NCI-H146 (cell line): ENCODE measurements around the gene SHLD1.
A peak's percentile ranks its signal among the peaks of the same experiment; 100 is the strongest.
"Not testable (repeated sequence)": the region's sequence is repeated elsewhere in the genome, so short reads cannot be mapped to it uniquely, and the experiment has no call there.

ENCODE experiments used
- DNase-seq: peaks from one replicate; lab custom pipeline; 2025; lab: John Stamatoyannopoulos, UW

Gene SHLD1

GRCh38 chr20:5781367-5781766 is 31.2 kb downstream of the SHLD1 start:
- not testable (repeated sequence) for DNase-seq

- no peak for DNase-seq
These were observed 31.9 kb downstream of the SHLD1 start for GRCh38 chr20:5781798-5782750.

DNA sequence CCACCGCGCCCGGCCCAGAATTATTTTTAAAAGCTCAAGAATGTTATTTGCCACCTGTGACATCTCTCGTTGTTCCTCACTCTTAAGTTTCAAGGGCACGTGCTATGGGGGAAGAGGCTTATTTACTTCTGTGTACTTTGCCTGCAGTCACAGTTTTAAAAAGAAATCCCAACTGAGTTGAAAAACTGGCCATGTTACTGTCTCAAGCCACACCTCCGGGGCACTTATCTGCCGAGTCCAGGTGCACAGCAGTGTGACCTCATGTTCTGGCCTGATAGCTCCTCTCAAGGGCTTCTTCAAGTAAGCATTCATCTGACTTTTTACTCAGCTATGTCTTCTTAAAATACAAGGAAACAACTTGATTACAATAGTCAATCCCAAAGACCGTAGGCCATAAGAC is 34.5 kb downstream of the SHLD1 start:
- no peak for DNase-seq

GRCh38 chr20:5785146-5785545 is 34.9 kb downstream of the SHLD1 start:
- DNase-seq = no peak

DNA sequence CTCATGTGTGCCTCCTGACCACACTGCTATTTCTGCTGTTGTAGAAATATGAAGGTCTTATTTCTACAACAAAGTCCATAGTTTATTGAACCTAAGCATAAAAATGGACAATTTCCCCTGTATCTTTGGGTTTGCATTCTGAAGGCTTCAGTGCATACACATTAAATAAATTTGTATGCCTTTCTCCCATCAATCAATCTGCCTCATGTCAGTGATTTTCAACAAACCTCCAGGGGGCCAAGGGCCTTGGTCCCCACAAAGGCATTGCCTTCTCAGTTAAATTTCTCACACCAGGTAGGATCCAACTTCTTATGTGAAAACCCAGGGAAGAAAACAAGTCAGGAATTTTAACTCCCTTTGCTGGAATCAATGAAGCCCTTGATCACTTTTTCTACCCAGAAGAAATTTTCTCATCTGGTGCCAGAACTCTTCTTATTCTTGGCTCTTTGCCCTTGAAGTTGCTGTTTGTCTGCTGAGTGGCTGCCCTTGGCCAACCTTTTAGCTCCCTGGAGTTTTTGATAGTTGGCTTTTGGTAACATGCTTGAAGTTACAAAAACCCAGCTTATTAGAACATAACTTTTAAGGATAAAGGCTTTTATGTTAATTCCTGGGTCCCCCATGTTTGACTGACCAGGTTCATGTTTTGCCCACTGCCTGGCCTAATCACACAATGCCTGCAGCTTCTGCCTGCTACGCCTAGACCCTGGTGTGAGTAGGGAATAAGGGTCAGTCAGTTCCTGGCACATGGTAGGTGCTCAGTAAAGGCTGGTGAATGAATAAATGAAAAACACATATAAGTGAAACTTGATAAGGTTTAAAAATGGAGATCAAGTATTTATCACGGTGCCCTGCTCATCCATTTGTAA is 37.0 kb downstream of the SHLD1 start:
- DNase-seq = no peak

GRCh38 chr20:5787796-5788165 is 37.6 kb downstream of the SHLD1 start:
- DNase-seq = no peak

DNA sequence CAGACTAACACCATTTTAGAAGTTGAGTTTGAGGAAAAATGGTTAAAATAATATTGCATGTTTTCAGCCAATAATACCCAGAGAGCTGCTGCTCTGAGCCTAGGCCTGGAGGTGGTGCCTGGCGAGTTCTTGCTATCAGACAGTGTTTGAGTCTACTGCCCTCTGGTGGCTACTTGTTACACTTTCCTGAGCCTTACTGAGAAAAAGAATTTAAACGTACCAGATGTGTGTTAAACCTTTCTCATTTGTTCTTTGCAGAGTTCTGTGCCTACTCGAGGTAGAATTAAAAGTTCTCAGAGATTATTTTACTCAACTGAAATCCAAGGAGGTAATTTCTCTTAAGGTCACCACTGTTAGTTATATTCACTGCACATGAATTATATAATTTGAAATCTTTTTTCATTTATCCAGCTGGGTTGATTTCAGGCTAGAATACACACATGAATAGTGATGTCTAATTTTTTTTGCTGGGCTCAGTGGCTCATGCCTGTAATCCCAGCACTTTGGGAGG is 38.2 kb downstream of the SHLD1 start:
- peak; percentile 87 for DNase-seq

- no peak for DNase-seq
These were observed 39.6 kb downstream of the SHLD1 start for GRCh38 chr20:5789827-5790226.

DNA sequence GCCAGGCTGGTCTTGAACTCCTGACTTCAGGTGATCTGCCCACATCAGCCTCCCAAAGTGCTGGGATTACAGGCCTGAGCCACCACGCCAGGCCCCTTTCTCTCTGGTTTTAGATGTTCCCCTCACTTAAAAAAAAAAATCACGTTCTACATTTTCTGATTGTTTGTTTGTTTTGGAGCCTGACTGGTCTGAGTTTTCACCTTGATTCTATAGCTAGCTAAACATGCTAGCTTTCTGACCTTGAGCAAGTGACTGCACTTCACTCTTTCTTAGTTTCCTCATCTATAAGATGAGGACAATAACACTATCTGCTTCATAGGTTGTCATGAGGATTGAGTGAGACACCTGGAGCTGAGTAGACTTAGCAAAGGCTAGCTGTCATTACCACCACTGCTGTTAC is 43.7 kb downstream of the SHLD1 start:
- DNase-seq = no peak

DNA sequence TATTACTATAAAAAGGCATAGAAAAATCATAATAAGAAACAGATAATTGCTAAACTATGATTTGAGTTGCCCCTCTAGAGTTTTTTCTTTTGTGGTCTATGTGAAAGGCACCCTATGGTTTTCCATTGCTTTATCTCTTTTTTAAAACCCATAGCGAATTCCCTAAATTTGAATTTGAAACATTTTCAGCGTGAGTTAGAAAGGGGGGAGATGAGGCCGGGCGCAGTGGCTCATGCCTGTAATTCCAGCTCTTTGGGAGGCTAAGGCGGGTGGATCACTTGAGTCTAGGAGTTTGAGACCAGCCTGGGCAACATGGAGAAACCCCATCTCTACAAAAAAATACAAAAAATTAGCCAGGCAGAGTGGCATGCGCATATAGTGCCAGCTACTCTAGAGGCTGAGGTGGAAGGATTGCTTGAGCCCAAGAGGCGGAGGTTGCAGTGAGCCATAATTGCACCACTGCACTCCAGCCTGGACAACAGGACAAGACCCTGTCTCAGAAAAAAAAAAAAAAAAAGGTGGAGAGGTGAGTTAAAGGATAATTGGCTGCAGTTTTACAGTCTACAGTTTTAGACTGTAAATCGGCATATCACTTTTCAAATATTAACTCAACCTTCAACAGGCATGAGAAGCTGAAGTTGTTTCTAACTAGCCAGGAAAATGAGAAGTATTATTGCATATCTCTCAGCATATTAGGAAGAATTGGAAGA is 46.3 kb downstream of the SHLD1 start:
- no peak for DNase-seq

- no peak for DNase-seq
These were observed 47.0 kb downstream of the SHLD1 start for GRCh38 chr20:5797165-5797564.

DNA sequence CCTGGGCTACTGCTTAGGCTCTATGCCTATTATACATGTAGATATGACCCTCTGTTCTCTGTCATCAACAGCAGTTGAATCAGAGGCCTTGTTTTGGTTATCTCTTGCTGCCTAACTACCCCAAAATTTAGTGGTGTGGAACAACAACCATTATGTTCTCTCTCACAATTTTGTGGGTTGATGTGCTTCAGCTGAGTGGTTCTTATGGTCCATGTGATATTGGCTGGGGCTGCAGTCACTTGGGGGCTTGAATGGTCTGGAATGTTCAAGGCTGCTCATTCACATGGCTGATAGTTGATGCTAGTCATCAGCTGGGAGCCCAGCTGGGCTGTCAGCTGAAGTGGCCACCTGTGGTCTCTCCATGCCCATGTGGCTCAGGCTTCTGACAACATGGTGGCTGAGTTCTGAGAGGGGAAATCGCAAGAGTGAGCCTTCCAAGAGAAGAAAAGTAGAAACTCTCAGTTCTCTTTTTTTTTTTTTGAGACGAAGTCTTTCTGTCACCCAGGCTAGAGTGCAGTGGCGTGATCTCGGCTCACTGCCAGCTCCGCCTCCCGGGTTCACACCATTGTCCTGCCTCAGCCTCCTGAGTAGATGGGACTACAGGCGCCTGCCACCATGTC is 47.8 kb downstream of the SHLD1 start:
- DNase-seq = no peak

- DNase-seq = not testable (repeated sequence)
These were observed 53.6 kb downstream of the SHLD1 start for GRCh38 chr20:5803754-5804303.

- no peak for DNase-seq
These were observed 56.5 kb downstream of the SHLD1 start for GRCh38 chr20:5806457-5807263.

GRCh38 chr20:5807431-5807830 is 57.2 kb downstream of the SHLD1 start:
- no peak for DNase-seq

DNA sequence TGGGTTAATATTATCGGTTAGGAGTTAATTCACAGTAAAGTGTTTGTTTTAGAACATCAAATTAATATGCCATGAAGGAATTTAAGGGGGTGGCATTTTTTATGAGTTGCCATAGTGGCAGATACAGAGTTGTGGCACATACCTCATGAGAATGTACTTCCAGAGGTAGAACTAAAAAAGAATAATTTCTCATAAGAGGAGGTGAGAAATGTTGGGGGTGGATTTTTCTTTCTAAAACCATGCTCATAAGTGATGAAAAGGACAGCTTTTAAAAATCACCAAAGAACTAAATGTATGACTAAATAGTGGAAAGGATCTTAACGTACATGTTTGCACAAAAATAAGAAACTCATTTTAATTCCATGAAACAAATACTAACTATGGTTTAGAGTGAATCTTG is 58.7 kb downstream of the SHLD1 start:
- no peak for DNase-seq

DNA sequence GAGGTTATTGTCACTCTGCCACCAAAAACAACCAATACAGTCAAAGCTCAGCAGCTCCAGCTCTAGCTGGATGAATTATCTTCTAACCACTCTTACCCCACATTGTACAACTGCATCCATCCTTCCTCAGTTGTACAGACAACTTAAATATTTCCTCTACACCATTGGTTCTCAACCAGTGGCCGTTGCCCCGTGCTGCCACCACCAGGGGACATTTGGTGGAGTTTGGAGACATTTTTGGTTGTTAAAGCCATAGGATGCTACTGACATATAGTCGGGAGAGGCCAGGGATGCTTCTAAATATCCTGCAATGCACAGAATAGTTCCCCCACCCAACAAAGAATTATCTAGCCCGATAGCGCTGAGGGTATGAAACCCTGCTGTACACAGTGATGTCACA is 59.3 kb downstream of the SHLD1 start:
- DNase-seq = no peak

DNA sequence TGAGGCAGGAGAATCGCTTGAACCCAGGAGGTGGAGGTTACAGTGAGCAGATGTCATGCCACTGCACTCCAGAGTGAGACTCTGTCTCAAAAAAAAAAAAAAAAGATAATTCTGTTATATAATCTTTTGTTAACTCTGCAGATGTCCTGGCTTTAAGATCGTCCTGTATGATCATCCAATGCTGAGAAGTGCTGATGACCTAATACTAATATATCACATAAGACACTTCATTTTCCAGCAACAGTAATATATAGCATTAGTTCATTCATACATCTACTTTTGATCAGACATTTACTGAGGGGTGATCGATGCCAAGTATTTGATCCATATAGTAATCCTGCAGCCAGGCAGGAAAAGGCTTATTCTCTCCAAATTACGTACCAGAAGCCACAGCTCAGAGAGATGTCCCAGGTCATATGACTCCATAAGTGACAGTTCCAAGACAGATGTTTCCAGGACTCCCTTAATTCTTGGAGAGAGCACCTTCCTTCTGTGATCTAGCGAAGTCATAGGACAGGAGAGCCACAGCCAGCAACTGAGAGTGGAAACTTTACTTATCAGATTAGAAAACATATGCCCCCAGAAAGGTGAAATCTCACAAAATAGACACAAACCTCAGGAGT is 60.7 kb downstream of the SHLD1 start:
- no peak for DNase-seq

DNA sequence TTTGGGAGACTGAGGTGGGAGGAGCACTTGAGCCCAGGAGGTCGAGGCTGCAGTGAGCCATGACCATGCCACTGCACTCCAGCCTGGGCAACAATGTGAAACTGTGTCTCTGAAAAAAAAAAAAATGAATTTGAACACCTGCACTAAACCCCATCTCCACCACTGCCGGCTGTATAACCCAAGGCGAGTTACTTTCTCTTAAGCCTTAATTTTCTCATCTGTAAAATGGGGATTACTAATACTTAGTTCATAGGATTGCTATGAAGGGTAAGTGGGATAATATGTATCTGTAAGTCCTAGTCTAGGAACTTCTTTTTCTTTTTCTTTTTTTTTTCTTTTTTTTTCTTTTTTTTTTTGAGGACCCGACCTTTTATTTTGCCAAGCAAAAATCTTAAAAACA is 61.5 kb downstream of the SHLD1 start:
- no peak for DNase-seq

GRCh38 chr20:5818346-5818681 is 68.1 kb downstream of the SHLD1 start:
- DNase-seq = no peak
